ENCODE data around the gene C6orf52. TPM values are rescaled to one million over a fixed set of nuclear protein-coding genes. Genes with fewer than 3 reads are reported as not detected.

C6orf52 gene
- total RNA-seq, 1 donor from 2014 or later: 2.9 TPM

GRCh38 chr6:10720265-10720959 is 26.0 kb upstream of the C6orf52 start:
- H3K9me3 Mint-ChIP-seq (ENCODE audit: unreplicated experiment): peaks cover 8% of the 10 kb centered on the region
- H3K4me1 ChIP-seq (ENCODE audit: insufficient read depth, low read length): peaks cover 15% of the 10 kb centered on the region
- no peaks in the 10 kb centered on the region for H3K27me3 Mint-ChIP-seq (ENCODE audit: low read depth, unreplicated experiment)
- peak overlapping the region; percentile 67 for H3K4me2 ChIP-seq (ENCODE audit: low read length)
- H3K36me3 Mint-ChIP-seq (ENCODE audit: low read depth, unreplicated experiment): peaks cover 9% of the 10 kb centered on the region
- H3K36me3 ChIP-seq (ENCODE audit: insufficient read depth, low read length): no peaks in the 10 kb centered on the region
- peak overlapping the region; percentile 31 for H3K4me3 ChIP-seq (ENCODE audit: insufficient read depth, low read depth, low read length)
- peak overlapping the region; percentile 24 for H3K9ac ChIP-seq (ENCODE audit: low read length)
- H2AFZ ChIP-seq (ENCODE audit: low read depth, low read length): peak overlapping the region; percentile 30
- no peak for FAIRE-seq
- H3K27ac Mint-ChIP-seq (ENCODE audit: unreplicated experiment): no peak overlapping the region
- peaks cover 26% of the 10 kb centered on the region for H3K4me1 Mint-ChIP-seq (ENCODE audit: low read depth, unreplicated experiment)
- no peaks in the 10 kb centered on the region for H3K9me3 ChIP-seq (ENCODE audit: insufficient read depth, low read depth, low read length)
- H3K27me3 ChIP-seq (ENCODE audit: insufficient read depth, low read length): no peaks in the 10 kb centered on the region
- DNase-seq (ENCODE audit: low read depth): peak; percentile 14
- H3K79me2 ChIP-seq (ENCODE audit: insufficient read depth, low read length): peaks cover 23% of the 10 kb centered on the region
- no peak overlapping the region for H3K27ac ChIP-seq (ENCODE audit: low read depth, low read length)
- H4K20me1 ChIP-seq (ENCODE audit: insufficient read depth, low read length): peaks cover 4% of the 10 kb centered on the region
- H3K4me3 Mint-ChIP-seq (ENCODE audit: unreplicated experiment): no peak overlapping the region
- TF ChIP-seq EZH2 (IDR thresholded peaks at IDR 0.05; ENCODE audit: insufficient read depth, low read length) (no peak), CTCF (IDR thresholded peaks at IDR 0.05; ENCODE audit: insufficient read depth, low read depth, low read length) (no peak)

- Histone ChIP-seq H3K9ac (ENCODE audit: low read length) (peak overlapping the region; percentile 24), H3K27me3 (ENCODE audit: insufficient read depth, low read length) (no peaks in the 10 kb centered on the region), H3K9me3 (ENCODE audit: insufficient read depth, low read depth, low read length) (no peaks in the 10 kb centered on the region), H3K79me2 (ENCODE audit: insufficient read depth, low read length) (peaks cover 18% of the 10 kb centered on the region), H3K4me1 (ENCODE audit: insufficient read depth, low read length) (peaks cover 15% of the 10 kb centered on the region), H3K4me2 (ENCODE audit: low read length) (peak overlapping the region; percentile 67), H2AFZ (ENCODE audit: low read depth, low read length) (peak overlapping the region; percentile 30), H3K27ac (ENCODE audit: low read depth, low read length) (no peak overlapping the region), H3K4me3 (ENCODE audit: insufficient read depth, low read depth, low read length) (no peak overlapping the region), H4K20me1 (ENCODE audit: insufficient read depth, low read length) (peaks cover 4% of the 10 kb centered on the region), H3K36me3 (ENCODE audit: insufficient read depth, low read length) (no peaks in the 10 kb centered on the region)
- peaks cover 8% of the 10 kb centered on the region for H3K9me3 Mint-ChIP-seq (ENCODE audit: unreplicated experiment)
- H3K4me1 Mint-ChIP-seq (ENCODE audit: low read depth, unreplicated experiment): peaks cover 21% of the 10 kb centered on the region
- no peak overlapping the region for H3K4me3 Mint-ChIP-seq (ENCODE audit: unreplicated experiment)
- no peak for TF ChIP-seq EZH2 (IDR thresholded peaks at IDR 0.05; ENCODE audit: insufficient read depth, low read length)
- TF ChIP-seq CTCF (IDR thresholded peaks at IDR 0.05; ENCODE audit: insufficient read depth, low read depth, low read length): no peak
- FAIRE-seq (no peak), DNase-seq (ENCODE audit: low read depth) (no peak)
- H3K27me3 Mint-ChIP-seq (ENCODE audit: low read depth, unreplicated experiment): no peaks in the 10 kb centered on the region
- H3K36me3 Mint-ChIP-seq (ENCODE audit: low read depth, unreplicated experiment): peaks cover 9% of the 10 kb centered on the region
- H3K27ac Mint-ChIP-seq (ENCODE audit: unreplicated experiment): no peak overlapping the region
These were observed 25.5 kb upstream of the C6orf52 start for GRCh38 chr6:10719964-10720264.

GRCh38 chr6:10719296-10719963 is 25.0 kb upstream of the C6orf52 start:
- no peak for DNase-seq (ENCODE audit: low read depth)
- H3K9ac ChIP-seq (ENCODE audit: low read length): no peak overlapping the region
- TF ChIP-seq EZH2 (IDR thresholded peaks at IDR 0.05; ENCODE audit: insufficient read depth, low read length) (no peak), CTCF (IDR thresholded peaks at IDR 0.05; ENCODE audit: insufficient read depth, low read depth, low read length) (no peak)
- H3K27ac Mint-ChIP-seq (ENCODE audit: unreplicated experiment): no peak overlapping the region
- H2AFZ ChIP-seq (ENCODE audit: low read depth, low read length): no peak overlapping the region
- H3K27me3 ChIP-seq (ENCODE audit: insufficient read depth, low read length): no peaks in the 10 kb centered on the region
- peak overlapping the region; percentile 67 for H3K4me2 ChIP-seq (ENCODE audit: low read length)
- peaks cover 17% of the 10 kb centered on the region for H3K4me1 Mint-ChIP-seq (ENCODE audit: low read depth, unreplicated experiment)
- peaks cover 3% of the 10 kb centered on the region for H4K20me1 ChIP-seq (ENCODE audit: insufficient read depth, low read length)
- H3K27ac ChIP-seq (ENCODE audit: low read depth, low read length): no peak overlapping the region
- H3K9me3 ChIP-seq (ENCODE audit: insufficient read depth, low read depth, low read length): no peaks in the 10 kb centered on the region
- H3K4me3 Mint-ChIP-seq (ENCODE audit: unreplicated experiment): no peak overlapping the region
- no peak overlapping the region for H3K4me3 ChIP-seq (ENCODE audit: insufficient read depth, low read depth, low read length)
- H3K27me3 Mint-ChIP-seq (ENCODE audit: low read depth, unreplicated experiment): no peaks in the 10 kb centered on the region
- H3K79me2 ChIP-seq (ENCODE audit: insufficient read depth, low read length): peaks cover 13% of the 10 kb centered on the region
- H3K9me3 Mint-ChIP-seq (ENCODE audit: unreplicated experiment): peaks cover 8% of the 10 kb centered on the region
- peaks cover 15% of the 10 kb centered on the region for H3K4me1 ChIP-seq (ENCODE audit: insufficient read depth, low read length)
- no peaks in the 10 kb centered on the region for H3K36me3 ChIP-seq (ENCODE audit: insufficient read depth, low read length)
- no peak for FAIRE-seq
- H3K36me3 Mint-ChIP-seq (ENCODE audit: low read depth, unreplicated experiment): peaks cover 9% of the 10 kb centered on the region
